ENCODE measurements around the gene ASB4. TPM values are rescaled to one million over a fixed set of nuclear protein-coding genes. Genes with fewer than 3 reads are reported as not detected.

The ASB4 gene
- total and polyA plus RNA-seq, 2 experiments from 2014 or later = not detected

DNA sequence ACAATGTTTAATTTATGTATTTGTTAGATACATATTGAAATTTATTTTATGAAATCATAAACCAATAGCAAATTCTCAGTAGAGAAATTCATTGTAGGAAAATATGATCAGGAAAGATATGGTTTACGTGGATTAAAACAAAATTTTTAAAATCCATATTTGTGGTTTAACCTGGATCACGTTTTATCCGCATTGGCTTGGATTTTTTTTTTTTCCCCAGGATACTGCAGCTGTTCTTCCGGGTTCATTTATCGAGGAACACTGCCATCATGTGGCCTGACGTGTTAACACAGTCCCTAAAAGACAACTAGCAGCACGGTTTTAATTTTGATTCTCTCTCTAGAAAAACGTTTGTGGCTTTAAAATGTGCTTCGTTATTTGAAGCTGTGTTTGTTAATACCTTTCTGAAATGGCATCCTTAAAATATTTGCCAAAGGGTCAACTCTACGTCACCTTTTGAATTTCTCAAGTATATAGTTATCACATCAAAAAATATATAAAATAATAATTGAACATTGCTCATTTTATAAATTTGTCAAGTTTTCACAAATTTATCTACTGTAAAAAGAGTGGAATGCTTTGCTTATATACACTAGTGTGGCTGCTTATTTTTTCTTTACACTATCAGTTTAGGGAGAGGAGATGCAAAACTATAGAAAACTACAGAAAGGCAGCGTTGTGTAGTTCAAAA is 8.7 kb upstream of the ASB4 start:
- 0 out of 2 replicates have a peak, but pooled peaks cover 5% of the 10 kb centered on the region for H3K4me1 ChIP-seq (ENCODE audit: insufficient read depth)
- Mint-ChIP-seq H3K36me3 (ENCODE audit: low read depth) (no peaks in the 10 kb centered on the region), H3K27ac (no peak overlapping the region), H3K4me3 (no peak overlapping the region), H3K9me3 (no peaks in the 10 kb centered on the region), H3K27me3 (ENCODE audit: insufficient read depth, low read depth, poor library complexity) (no peaks in the 10 kb centered on the region), H3K4me1 (peaks cover 12% of the 10 kb centered on the region)
- peak; percentile 84 to 94 for TF ChIP-seq CTCF (conservative IDR thresholded peaks at IDR 0.05; ENCODE audit: low read depth in 2 of 2)
- no peak for TF ChIP-seq CREB1 (CRISPR knock-in tag; IDR thresholded peaks at IDR 0.05; ENCODE audit: low read depth)
- H3K27me3 ChIP-seq (ENCODE audit: insufficient read depth) = no peaks in the 10 kb centered on the region
- no peaks in the 10 kb centered on the region for H3F3A ChIP-seq (replicated peaks; ENCODE audit: low read depth)
- peak overlapping the region; percentile 33; the same call in 1 of the 2 replicates for H3K4me2 ChIP-seq
- H3K79me2 ChIP-seq (replicated peaks; ENCODE audit: insufficient read depth) = no peaks in the 10 kb centered on the region
- no peaks in the 10 kb centered on the region for H4K20me1 ChIP-seq (replicated peaks; ENCODE audit: insufficient read depth)
- H3K9me2 ChIP-seq (ENCODE audit: insufficient read depth) = 0 out of 2 replicates have a peak, but pooled peaks cover under 1% of the 10 kb centered on the region
- peak overlapping the region; percentile 4; the same call in 1 of the 2 replicates for H2AFZ ChIP-seq
- no peaks in the 10 kb centered on the region for H3K36me3 ChIP-seq (ENCODE audit: insufficient read depth)
- H3K27ac ChIP-seq (ENCODE audit: low read depth) = no peak overlapping the region
- DNase-seq (ENCODE audit: low spot score) (peak; percentile 86), ATAC-seq (peak; percentile 65)
- no peak overlapping the region for H3K4me3 ChIP-seq

- H4K20me1 ChIP-seq (replicated peaks; ENCODE audit: insufficient read depth) = no peaks in the 10 kb centered on the region
- H3K27me3 ChIP-seq (ENCODE audit: insufficient read depth) = no peaks in the 10 kb centered on the region
- DNase-seq (ENCODE audit: low spot score) = peak; percentile 71
- no peak overlapping the region for H3K4me2 ChIP-seq
- H3K36me3 Mint-ChIP-seq (ENCODE audit: low read depth) = no peaks in the 10 kb centered on the region
- H2AFZ ChIP-seq = peak overlapping the region; percentile 80
- no peak overlapping the region for H3K4me3 Mint-ChIP-seq
- H3K4me3 ChIP-seq = no peak overlapping the region
- no peaks in the 10 kb centered on the region for H3F3A ChIP-seq (replicated peaks; ENCODE audit: low read depth)
- no peaks in the 10 kb centered on the region for H3K79me2 ChIP-seq (replicated peaks; ENCODE audit: insufficient read depth)
- no peaks in the 10 kb centered on the region for H3K4me1 ChIP-seq (ENCODE audit: insufficient read depth)
- no peak overlapping the region for H3K27ac ChIP-seq (ENCODE audit: low read depth)
- no peaks in the 10 kb centered on the region for H3K9me3 Mint-ChIP-seq
- TF ChIP-seq ETS1 (IDR thresholded peaks at IDR 0.05) = no peak
- no peak for TF ChIP-seq ZNF331 (CRISPR knock-in tag; IDR thresholded peaks at IDR 0.05; ENCODE audit: low read depth)
- no peak for TF ChIP-seq POLR2AphosphoS5 (IDR thresholded peaks at IDR 0.05; ENCODE audit: low read depth)
- no peak for TF ChIP-seq EZH2 (IDR thresholded peaks at IDR 0.05; ENCODE audit: low read depth, unreplicated experiment)
- no peak for TF ChIP-seq STAT1 (IDR thresholded peaks at IDR 0.05; ENCODE audit: unreplicated experiment)
- no peak for TF ChIP-seq JUNB (IDR thresholded peaks at IDR 0.05; ENCODE audit: unreplicated experiment)
- TF ChIP-seq ZNF114 (CRISPR knock-in tag; IDR thresholded peaks at IDR 0.05) = no peak
- no peak for TF ChIP-seq EZH2phosphoT487 (IDR thresholded peaks at IDR 0.05; ENCODE audit: unreplicated experiment)
- peak; percentile 66 to 84 for TF ChIP-seq CTCF (conservative IDR thresholded peaks at IDR 0.05; ENCODE audit: low read depth in 2 of 2)
- H3K9me2 ChIP-seq (ENCODE audit: insufficient read depth) = no peaks in the 10 kb centered on the region
- peak; percentile 87; the same call in 2 of the 3 replicates for ATAC-seq
- H3K36me3 ChIP-seq (ENCODE audit: insufficient read depth) = no peaks in the 10 kb centered on the region
- H3K4me1 Mint-ChIP-seq = peaks cover 9% of the 10 kb centered on the region
- no peaks in the 10 kb centered on the region for H3K27me3 Mint-ChIP-seq (ENCODE audit: insufficient read depth, low read depth, poor library complexity)
- H3K27ac Mint-ChIP-seq = no peak overlapping the region
These were observed 7.3 kb upstream of the ASB4 start for GRCh38 chr7:95478272-95479037.

All from GM23338 (cell line).